K562 treated with DMSO at 1 percent for 4 hours (cell line): ENCODE data around the gene INPP4A. TPM values are rescaled to one million over a fixed set of nuclear protein-coding genes. Genes with fewer than 3 reads are reported as not detected.

Source experiments
- total RNA-seq: library from RNA; unstranded; fragments of 300-600 nt; gene quantifications from 2 replicates; pipeline ENCODE4 v1.2.3, GENCODE V29; 2022; ENCODE audit not compliant: insufficient read depth

Gene INPP4A
- total RNA-seq: 11.6 and 12.7 TPM in 2 replicates

GRCh38 chr2:98444436-98445176 lies at the start of gene INPP4A:
INPP4A (plus strand) TSS chr2:98444858; CDS start chr2:98520049, 75,191 bp downstream.

GRCh38 chr2:98608116-98608961 lies 163.7 kb downstream of the INPP4A start, which contains the start of the genes COA5 and UNC50:
COA5 (minus strand) TSS chr2:98608512; CDS start chr2:98608405, 107 bp downstream.
UNC50 (plus strand) TSS chr2:98608589; CDS start chr2:98609760, 1,171 bp downstream.

Other genes with a start within 250 kb of the INPP4A start
- not detected in 2 replicates for gene CNGA3, start 98.4 kb upstream of the INPP4A start, total RNA-seq
- gene COA5, start 163.7 kb downstream of the INPP4A start, total RNA-seq: 20.8 and 21.4 TPM in 2 replicates
- gene UNC50, start 163.7 kb downstream of the INPP4A start, total RNA-seq: 22.7 and 27.4 TPM in 2 replicates